ENCODE data around the gene USP4. TPM values are rescaled to one million over a fixed set of nuclear protein-coding genes. Genes with fewer than 3 reads are reported as not detected.
"Not testable (repeated sequence)": the region's sequence is repeated elsewhere in the genome, so short reads cannot be mapped to it uniquely, and the experiment has no call there.

Gene USP4
- total RNA-seq, 4 donors from 2014 or later: 19.8 to 32.6 (median 28.5) TPM

GRCh38 chr3:49370585-49371290 is 30.9 kb upstream of the USP4 start:
- Histone ChIP-seq H3K27me3 (no peaks in the 10 kb centered on the region), H3K36me3 (peaks cover 39 to 44% of the 10 kb centered on the region in 2 donors), H3K4me1 (peaks cover 0 to 5% of the 10 kb centered on the region in 2 donors), H3K9me3 (no peaks in the 10 kb centered on the region), H3K27ac (no peak overlapping the region), H3K4me3 (replicated peaks in 1 of 3) (no peak overlapping the region)
- TF ChIP-seq CTCF (IDR thresholded peaks at IDR 0.05) (no peak), POLR2A (IDR thresholded peaks at IDR 0.05) (no peak)
- intact Hi-C loops (cut with DNase I): no loop called here
- 91 to 96% methylated on average over 6 of the region's 6 CpGs for WGBS, 2 donors
- DNase-seq: no peak

- no peaks in the 10 kb centered on the region for H3K27me3 ChIP-seq
- H3K4me3 ChIP-seq (replicated peaks in 1 of 3): no peak overlapping the region
- intact Hi-C loops (cut with DNase I): no loop called here
- H3K9me3 ChIP-seq: no peaks in the 10 kb centered on the region
- TF ChIP-seq CTCF (IDR thresholded peaks at IDR 0.05) (no peak), POLR2A (IDR thresholded peaks at IDR 0.05) (no peak)
- peaks cover 10 to 14% of the 10 kb centered on the region in 2 donors for H3K4me1 ChIP-seq
- peaks cover 49 to 62% of the 10 kb centered on the region in 2 donors for H3K36me3 ChIP-seq
- 84 to 92% methylated on average over 3 of the region's 3 CpGs for WGBS, 2 donors
- no peak for DNase-seq
- H3K27ac ChIP-seq: no peak overlapping the region
Observed at GRCh38 chr3:49362561-49362960, 22.7 kb upstream of the USP4 start.

GRCh38 chr3:49359623-49360022 is 19.8 kb upstream of the USP4 start:
- Histone ChIP-seq H3K9me3 (no peaks in the 10 kb centered on the region), H3K27me3 (no peaks in the 10 kb centered on the region), H3K4me1 (peaks cover 10 to 27% of the 10 kb centered on the region in 2 donors), H3K36me3 (peaks cover 34 to 49% of the 10 kb centered on the region in 2 donors), H3K4me3 (replicated peaks in 1 of 3) (no peak overlapping the region), H3K27ac (no peak overlapping the region)
- TF ChIP-seq POLR2A (IDR thresholded peaks at IDR 0.05): no peak
- no peak for TF ChIP-seq CTCF (IDR thresholded peaks at IDR 0.05)
- no peak for DNase-seq
- WGBS, 2 donors: 85 to 88% methylated on average over 2 of the region's 2 CpGs
- intact Hi-C loops (cut with DNase I): loop anchor here (5.0 kb wide), 1 partner anchor 53 kb away; the partner anchor contains the start of genes RHOA and TCTA

GRCh38 chr3:49358884-49359225 is 19.0 kb upstream of the USP4 start:
- H3K4me3 ChIP-seq (replicated peaks in 1 of 3): no peak overlapping the region
- WGBS, 2 donors: 54% methylated on average over 3 of the region's 3 CpGs; no CpG with 5 or more reads in 1 of the 2 donors
- DNase-seq: no peak
- H3K36me3 ChIP-seq: peaks cover 34 to 41% of the 10 kb centered on the region in 2 donors
- no peaks in the 10 kb centered on the region for H3K27me3 ChIP-seq
- H3K27ac ChIP-seq: peak overlapping the region; percentile 64 to 89 (median 83)
- H3K4me1 ChIP-seq: peaks cover 10 to 27% of the 10 kb centered on the region in 2 donors
- intact Hi-C loops (cut with DNase I): loop anchor here (5.0 kb wide), 1 partner anchor 53 kb away; the partner anchor contains the start of genes RHOA and TCTA
- H3K9me3 ChIP-seq: no peaks in the 10 kb centered on the region
- TF ChIP-seq CTCF (IDR thresholded peaks at IDR 0.05): no peak
- no peak for TF ChIP-seq POLR2A (IDR thresholded peaks at IDR 0.05)

DNA sequence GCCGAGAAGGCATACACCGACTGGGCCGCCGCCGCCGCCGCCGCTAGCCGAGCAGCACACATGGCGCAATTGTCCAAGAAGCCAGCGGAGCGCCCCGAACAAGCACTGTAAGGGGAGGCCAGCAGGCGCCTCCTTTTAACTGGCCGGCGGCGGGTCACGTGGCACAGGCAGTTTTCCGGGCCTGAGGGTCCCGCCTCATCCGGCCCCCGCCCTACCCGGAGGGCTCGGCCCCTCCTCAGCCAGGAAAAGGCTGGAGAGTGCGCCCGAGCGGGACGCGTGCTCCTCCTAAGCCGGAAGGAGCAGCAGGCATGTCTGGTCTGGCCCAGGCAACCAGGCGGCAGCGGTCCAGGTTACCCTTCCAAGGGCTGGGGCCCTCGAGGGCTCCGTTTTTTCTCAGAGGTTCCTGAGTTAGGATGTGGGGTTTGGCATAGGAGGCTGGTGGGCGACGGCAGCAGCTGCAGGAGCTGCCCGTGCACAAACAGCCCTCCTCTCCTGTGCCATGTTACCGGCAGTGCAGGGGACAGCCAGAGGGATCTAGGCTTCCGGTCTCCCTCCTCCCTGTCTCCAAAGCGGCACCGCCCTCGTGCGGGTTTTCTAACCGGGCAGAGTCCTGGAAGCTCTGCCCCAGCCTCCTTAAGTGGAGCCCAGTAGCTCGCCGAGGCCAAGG is 18.5 kb upstream of the USP4 start, which contains the start of gene GPX1:
GPX1 (minus strand) TSS at position 137 of the 667 bp plus-strand sequence; CDS start at position 62, 75 bp downstream.
- Histone ChIP-seq H3K9me3 (no peaks in the 10 kb centered on the region), H3K4me3 (replicated peaks in 1 of 3) (peak within 1 kb of the TSS; percentile 7 to 76 (median 61)), H3K27me3 (no peaks in the 10 kb centered on the region), H3K27ac (peak within 1 kb of the TSS; percentile 68 to 89 (median 83)), H3K4me1 (peaks cover 10 to 27% of the 10 kb centered on the region in 2 donors), H3K36me3 (peaks cover 34 to 36% of the 10 kb centered on the region in 2 donors)
- TF ChIP-seq POLR2A (IDR thresholded peaks at IDR 0.05) (peak; percentile 77 to 98), CTCF (IDR thresholded peaks at IDR 0.05) (peak in 1 of 6 experiments; percentile 22)
- intact Hi-C loops (cut with DNase I): loop anchor here (5.0 kb wide), 1 partner anchor 54 kb away; the partner anchor contains the start of genes RHOA and TCTA
- DNase-seq: peak; percentile 98
- WGBS, 2 donors: 7 to 8% methylated on average over 6 to 16 of the region's 46 CpGs

- Histone ChIP-seq H3K27ac (peak overlapping the region; percentile 68 to 89 (median 81)), H3K36me3 (peaks cover 30 to 31% of the 10 kb centered on the region in 2 donors), H3K4me3 (replicated peaks in 1 of 3) (peak overlapping the region; percentile 7 to 76 (median 61)), H3K4me1 (peaks cover 12 to 29% of the 10 kb centered on the region in 2 donors)
- H3K9me3 ChIP-seq, H3K27me3 ChIP-seq: not testable (repeated sequence)
- intact Hi-C loops (cut with DNase I): loop anchor here (5.0 kb wide), 1 partner anchor 55 kb away; the partner anchor contains the start of genes RHOA and TCTA
- WGBS, 2 donors: 2% methylated on average over 29 to 30 of the region's 63 CpGs
- peak; percentile 45 to 58 for DNase-seq
Observed at GRCh38 chr3:49357443-49358216, 17.8 kb upstream of the USP4 start.
